ENCODE measurements around the gene DHX15. TPM values are rescaled to one million over a fixed set of nuclear protein-coding genes. Genes with fewer than 3 reads are reported as not detected.
A peak's percentile ranks its signal among the peaks of the same experiment; 100 is the strongest.

The DHX15 gene
- total and polyA plus RNA-seq, 2 of the 8 experiments (the other 6 are each of a cell fraction or from before 2014, with no cell fraction given): 126 to 286 TPM

- Histone ChIP-seq H2AFZ (ENCODE audit: low read length) (no peak overlapping the region), H2BK15ac (ENCODE audit: low read length) (no peak overlapping the region), H3K14ac (ENCODE audit: insufficient read length) (no peak overlapping the region), H3K4ac (replicated peaks; ENCODE audit: insufficient read length, low read depth, low read length) (peak overlapping the region; percentile 94), H3K56ac (replicated peaks; ENCODE audit: insufficient read length, low read depth, low read length) (peak overlapping the region; percentile 86), H3K4me3 (ENCODE audit: extremely low read depth in 1 of 4, insufficient read depth in 2 of 4, low read depth in 3 of 4, low read length in 4 of 4) (peak overlapping the region; percentile 88 to 98 (median 96)), H3K4me2 (ENCODE audit: insufficient read depth in 1 of 2, low read depth in 2 of 2, low read length in 2 of 2) (peak overlapping the region; percentile 69 to 95), H3K9me3 (ENCODE audit: insufficient read depth in 2 of 2, low read depth in 1 of 2, low read length in 1 of 2) (no peaks in the 10 kb centered on the region; a peak in 1 of 4 replicates), H3K23me2 (ENCODE audit: low read depth, low read length) (peaks cover 7% of the 10 kb centered on the region), H2BK12ac (ENCODE audit: low read depth, low read length) (peak overlapping the region; percentile 62; the same call in 1 of the 2 replicates), H3K27ac (ENCODE audit: low read depth, low read length) (peak overlapping the region; percentile 99), H2AK5ac (ENCODE audit: low read depth, low read length) (peak overlapping the region; percentile 65), H4K8ac (ENCODE audit: extremely low read depth, insufficient read depth, low read length) (peak overlapping the region; percentile 100), H4K91ac (replicated peaks; ENCODE audit: insufficient read length, low read length) (peak overlapping the region; percentile 99), H3K9ac (replicated peaks in 1 of 4; ENCODE audit: extremely low read depth in 1 of 4, low read depth in 3 of 4, low read length in 3 of 4) (peak overlapping the region; percentile 99 to 100 (median 100)), H2BK120ac (replicated peaks; ENCODE audit: low read depth, low read length) (no peak overlapping the region), H3K4me1 (replicated peaks in 1 of 4; ENCODE audit: control insufficient read depth in 3 of 4, insufficient read depth in 4 of 4, low read length in 3 of 4) (peaks cover 0 to 14% (median 0%) of the 10 kb centered on the region in 4 experiments; a peak in 2 of 7 replicates), H3K18ac (ENCODE audit: extremely low read depth, low read length) (peak overlapping the region; percentile 96), H3K79me1 (ENCODE audit: low read depth, low read length) (no peaks in the 10 kb centered on the region; the same call in 1 of the 2 replicates), H3K27me3 (replicated peaks in 1 of 4; ENCODE audit: control insufficient read depth in 3 of 4, extremely low read depth in 1 of 4, insufficient read depth in 3 of 4, low read length in 3 of 4) (no peaks in the 10 kb centered on the region), H2BK5ac (ENCODE audit: low read depth, low read length) (peak overlapping the region; percentile 98), H3K79me2 (ENCODE audit: control insufficient read depth in 1 of 2, insufficient read depth in 2 of 2, low read length in 2 of 2) (peaks cover 54 to 57% of the 10 kb centered on the region in 2 experiments), H3K36me3 (ENCODE audit: control insufficient read depth in 2 of 4, insufficient read depth in 4 of 4, low read length in 3 of 4) (peaks cover 0 to 25% (median 2%) of the 10 kb centered on the region in 4 experiments; a peak in 2 of 8 replicates), H2BK20ac (ENCODE audit: low read length) (no peak overlapping the region), H4K20me1 (replicated peaks in 1 of 2; ENCODE audit: control insufficient read depth in 1 of 2, insufficient read depth in 2 of 2, low read length in 2 of 2) (peaks cover 13 to 19% of the 10 kb centered on the region in 2 experiments), H4K5ac (ENCODE audit: insufficient read length, low read depth, low read length) (peak overlapping the region; percentile 100), H3K23ac (ENCODE audit: insufficient read length) (no peak overlapping the region)
- FAIRE-seq (no peak), DNase-seq (ENCODE audit: low read depth in 1 of 2, low spot score in 2 of 2) (peak; percentile 3 to 57)
- POLR2A ChIA-PET (ENCODE audit: partially characterized antibody): interaction anchor here (0.8 to 6.4 kb wide), 35 partner anchors 8 to 209 kb away, joined by 3 to 78 read pairs (median 5); no protein-coding TSS in a partner anchor
- CTCF ChIA-PET (ENCODE audit: partially characterized antibody): interaction anchor here (0.7 to 1.3 kb wide), 4 partner anchors 17 to 396 kb away, joined by 3 to 5 read pairs (median 4); no protein-coding TSS in a partner anchor
- 1% methylated on average over 29 of the region's 51 CpGs; no CpG with 5 or more reads in 1 of the 2 experiments for WGBS, 2 experiments (ENCODE audit: extremely low coverage in 1 of 2, insufficient coverage in 1 of 2, insufficient read length in 1 of 2, insufficient replicate concordance in 2 of 2, low coverage in 1 of 2, low lambda C conversion rate in 2 of 2, missing lambda C conversion rate in 1 of 2)
- peak; percentile 81; the same call in 1 of the 2 replicates for TF ChIP-seq POLR2AphosphoS5 (IDR thresholded peaks at IDR 0.05; ENCODE audit: low read depth, low read length)
- TF ChIP-seq SIN3A (conservative IDR thresholded peaks at IDR 0.05 in 1 of 2, IDR thresholded peaks at IDR 0.05 in 1 of 2; ENCODE audit: low read depth in 1 of 2, low read length in 2 of 2): no peak
- TF ChIP-seq GABPA (IDR thresholded peaks at IDR 0.05; ENCODE audit: borderline replicate concordance, insufficient read depth, low read length): no peak
- TF ChIP-seq CHD2 (IDR thresholded peaks at IDR 0.05; ENCODE audit: low read length): no peak
- TF ChIP-seq E2F6 (IDR thresholded peaks at IDR 0.05): no peak; the same call in 1 of the 2 replicates
- peak; percentile 48 to 77 for TF ChIP-seq POLR2A (IDR thresholded peaks at IDR 0.05; ENCODE audit: control extremely low read depth in 1 of 2, low read depth in 2 of 2, low read length in 2 of 2)
- TF ChIP-seq SP1 (IDR thresholded peaks at IDR 0.05; ENCODE audit: low read depth, low read length): no peak
- no peak for TF ChIP-seq TEAD4 (IDR thresholded peaks at IDR 0.05; ENCODE audit: low read depth, low read length)
- peak; percentile 65; the same call in 1 of the 2 replicates for TF ChIP-seq TAF1 (IDR thresholded peaks at IDR 0.05; ENCODE audit: low read depth, low read length)
- TF ChIP-seq NANOG (IDR thresholded peaks at IDR 0.05; ENCODE audit: insufficient read depth, low read depth, low read length, poor library complexity, severe bottlenecking): no peak
- no peak for TF ChIP-seq RBBP5 (IDR thresholded peaks at IDR 0.05; ENCODE audit: borderline replicate concordance, low read depth, low read length)
Measured at GRCh38 chr4:24583451-24584210, 723 bp downstream of the DHX15 start.
